HCT116 (cell line): ENCODE results near the gene TLR4. TPM values are rescaled to one million over a fixed set of nuclear protein-coding genes. Genes with fewer than 3 reads are reported as not detected.

Experiments
- ATAC-seq: fragments of 200-7000 bp; cut with Tn5 transposase; 2 replicates; pipeline ENCODE4 v1.9.1; 2020; ENCODE audit warnings: mild to moderate bottlenecking, moderate library complexity
- BruUV-seq: library from RNA; stranded (reverse); fragments of 400-500 nt; replicated peaks from 2 replicates; lab custom pipeline; 2021; lab: Mats Ljungman, UMichigan
- CTCF ChIA-PET: fragments of 300-600 bp; sonication (Branson Sonifier 250); formaldehyde crosslinking; loops from one replicate; lab custom pipeline; 2021; ENCODE audit warnings: antibody characterized with exemption; lab: Charles Lee
- POLR2A ChIA-PET: fragments of 300-600, 350-600 bp; sonication (Branson Sonifier 250); formaldehyde crosslinking; loops from one replicate; lab custom pipeline; 2021; ENCODE audit warnings: antibody characterized with exemption; lab: Charles Lee
- RAD21 ChIA-PET, 2 experiments: fragments of 300-600 bp; sonication (Branson Sonifier 250); formaldehyde crosslinking; loops; one replicate each; lab custom pipeline; 2023; ENCODE audit warnings: low total read pairs in 2 of 2; ENCODE audit not compliant: uncharacterized antibody in 2 of 2, unreplicated experiment in 2 of 2, low non-redundant PET in 1 of 2; lab: Charles Lee
- DNase-seq: peaks from one replicate; pipeline ENCODE4 v3.0.0-alpha.2; 2010; ENCODE audit warnings: low read depth, low spot score
- H2AFZ ChIP-seq: fragments of 200-600 bp; shearing (Covaris generic), sonication (generic); 2 replicates; pipeline ENCODE4 v1.6.1; 2017; ENCODE audit warnings: low read depth, mixed run types, mixed read lengths, antibody characterized with exemption, low read length; ENCODE audit not compliant: poor library complexity, severe bottlenecking
- H3K27ac ChIP-seq: 2 replicates; pipeline ENCODE4 v1.5.1; 2012; ENCODE audit warnings: low read depth, low read length
- H3K27me3 ChIP-seq: fragments of 200-600 bp; sonication (generic); 2 replicates; pipeline ENCODE4 v1.6.1; 2016; ENCODE audit warnings: mixed run types, low read length, mixed read lengths; ENCODE audit not compliant: insufficient read depth
- H3K36me3 ChIP-seq, 2 experiments: fragments of 200-500 bp in 1 of 2; fragments of 200-600 bp in 1 of 2; sonication (Bioruptor generic) in 1 of 2; sonication (generic) in 1 of 2; 2 replicates each; pipeline versions ENCODE4 v1.5.1 to v1.6.1; 2014 to 2016; ENCODE audit warnings: low read length in 2 of 2, inconsistent platforms in 1 of 2, mixed read lengths in 1 of 2, mixed run types in 1 of 2; ENCODE audit not compliant: insufficient read depth in 2 of 2, control insufficient read depth in 1 of 2
- H3K4me1 ChIP-seq, 2 experiments: fragments of 200-600 bp in 1 of 2; sonication (generic) in 1 of 2; 2 replicates each; pipeline versions ENCODE4 v1.5.1 to v1.6.1; 2012 to 2017; ENCODE audit warnings: low read length in 2 of 2, inconsistent platforms in 1 of 2, mild to moderate bottlenecking in 1 of 2, mixed read lengths in 1 of 2, mixed run types in 1 of 2, moderate library complexity in 1 of 2; ENCODE audit not compliant: insufficient read depth in 2 of 2, control insufficient read depth in 1 of 2
- H3K4me2 ChIP-seq: fragments of 200-600 bp; sonication (generic); 2 replicates; pipeline ENCODE4 v1.6.1; 2017; ENCODE audit warnings: mixed run types, low read length, mixed read lengths
- H3K4me3 ChIP-seq, 2 experiments: fragments of 200-600 bp in 1 of 2; sonication (generic) in 1 of 2; replicated peaks in 1 of 2; 2 replicates each; pipeline ENCODE4 v1.5.1; 2011 to 2016; ENCODE audit warnings: low read length in 2 of 2, control low read depth in 1 of 2, low read depth in 1 of 2, mild to moderate bottlenecking in 1 of 2, mixed read lengths in 1 of 2, mixed run types in 1 of 2
- H3K79me2 ChIP-seq: fragments of 200-600 bp; sonication (generic); 2 replicates; pipeline ENCODE4 v1.6.1; 2017; ENCODE audit warnings: mild to moderate bottlenecking, mixed run types, low read length, moderate library complexity, mixed read lengths; ENCODE audit not compliant: insufficient read depth
- H3K9ac ChIP-seq: fragments of 200-600 bp; sonication (generic); 2 replicates; pipeline ENCODE4 v1.6.1; 2016; ENCODE audit warnings: low read length, mixed read lengths
- H3K9me2 ChIP-seq: fragments of 200-600 bp; sonication (generic), shearing (Covaris generic); 2 replicates; pipeline ENCODE4 v1.6.1; 2017; ENCODE audit warnings: mixed run types, mild to moderate bottlenecking, moderate library complexity; ENCODE audit not compliant: insufficient read depth
- H3K9me3 ChIP-seq, 2 experiments: fragments of 200-500 bp in 1 of 2; fragments of 200-600 bp in 1 of 2; sonication (Bioruptor generic) in 1 of 2; sonication (generic) in 1 of 2; 2 replicates each; pipeline ENCODE4 v1.6.1; 2014 to 2017; ENCODE audit warnings: low read length in 2 of 2, mixed read lengths in 2 of 2, inconsistent platforms in 1 of 2, low read depth in 1 of 2, mild to moderate bottlenecking in 1 of 2, mixed run types in 1 of 2, moderate library complexity in 1 of 2; ENCODE audit not compliant: control insufficient read depth in 1 of 2, insufficient read depth in 1 of 2
- H4K20me1 ChIP-seq: fragments of 200-600 bp; sonication (generic), shearing (Covaris generic); 2 replicates; pipeline ENCODE4 v1.6.1; 2017; ENCODE audit warnings: mixed run types, mild to moderate bottlenecking, moderate library complexity; ENCODE audit not compliant: insufficient read depth
- ATF3 ChIP-seq: IDR thresholded peaks from 2 replicates; pipeline ENCODE4 v1.6.1; 2012
- CBX3 ChIP-seq: IDR thresholded peaks from 2 replicates; pipeline ENCODE4 v1.6.1; 2012; ENCODE audit warnings: low read depth
- CEBPB ChIP-seq: IDR thresholded peaks from 2 replicates; pipeline ENCODE4 v1.6.1; 2012; ENCODE audit warnings: low read depth
- EGR1 ChIP-seq: IDR thresholded peaks from 2 replicates; pipeline ENCODE4 v1.6.1; 2012; ENCODE audit warnings: low read depth
- ELF1 ChIP-seq: IDR thresholded peaks from 2 replicates; pipeline ENCODE4 v1.6.1; 2012; ENCODE audit warnings: low read depth, borderline replicate concordance
- EZH2phosphoT487 ChIP-seq: fragments of 200-600 bp; IDR thresholded peaks from 2 replicates; pipeline ENCODE4 v1.6.1; 2018; ENCODE audit warnings: antibody characterized with exemption, borderline replicate concordance
- FOSL1 ChIP-seq: IDR thresholded peaks from 2 replicates; pipeline ENCODE4 v1.6.1; 2012; ENCODE audit warnings: low read depth
- POLR2AphosphoS5 ChIP-seq: IDR thresholded peaks from 2 replicates; pipeline ENCODE4 v1.6.1; 2011; ENCODE audit warnings: mild to moderate bottlenecking, low read depth, low read length, moderate library complexity
- RAD21 ChIP-seq: IDR thresholded peaks from 2 replicates; pipeline ENCODE4 v1.6.1; 2012; ENCODE audit warnings: low read depth, mild to moderate bottlenecking
- REST ChIP-seq: IDR thresholded peaks from 2 replicates; pipeline ENCODE4 v1.6.1; 2012; ENCODE audit warnings: low read depth
- SIN3A ChIP-seq: IDR thresholded peaks from 2 replicates; pipeline ENCODE4 v1.6.1; 2012; ENCODE audit warnings: low read depth
- SP1 ChIP-seq: IDR thresholded peaks from 2 replicates; pipeline ENCODE4 v1.6.1; 2012; ENCODE audit warnings: low read depth
- SRF ChIP-seq: IDR thresholded peaks from 2 replicates; pipeline ENCODE4 v1.6.1; 2012; ENCODE audit warnings: low read depth
- TCF7L2 ChIP-seq: IDR thresholded peaks from 2 replicates; pipeline ENCODE4 v1.7.0; 2011; ENCODE audit warnings: borderline replicate concordance, inconsistent platforms; ENCODE audit not compliant: insufficient read depth, insufficient read length; ENCODE audit errors: extremely low read depth
- YY1 ChIP-seq: IDR thresholded peaks from 2 replicates; pipeline ENCODE4 v1.6.1; 2011; ENCODE audit warnings: low read length, low read depth, moderate library complexity, mild to moderate bottlenecking; ENCODE audit not compliant: insufficient replicate concordance; ENCODE audit errors: extremely low read depth
- ZNF274 ChIP-seq: fragments of 200-500 bp; sonication (Bioruptor generic); IDR thresholded peaks from 2 replicates; pipeline ENCODE4 v1.6.1; 2014; ENCODE audit warnings: mild to moderate bottlenecking, low read depth, low read length, inconsistent platforms
- intact Hi-C: fragments of 100-400 bp; cut with micrococcal nuclease; formaldehyde crosslinking; loops from 2 replicates; pipeline ENCODE4 v1.10.0; 2022
- total RNA-seq: library from RNA; stranded (reverse); gene quantifications from one replicate; pipeline ENCODE4 v1.2.1, GENCODE V29; 2021; ENCODE audit not compliant: unreplicated experiment

Gene TLR4
- total RNA-seq, 1 experiment from 2014 or later, result 0.10 TPM

DNA sequence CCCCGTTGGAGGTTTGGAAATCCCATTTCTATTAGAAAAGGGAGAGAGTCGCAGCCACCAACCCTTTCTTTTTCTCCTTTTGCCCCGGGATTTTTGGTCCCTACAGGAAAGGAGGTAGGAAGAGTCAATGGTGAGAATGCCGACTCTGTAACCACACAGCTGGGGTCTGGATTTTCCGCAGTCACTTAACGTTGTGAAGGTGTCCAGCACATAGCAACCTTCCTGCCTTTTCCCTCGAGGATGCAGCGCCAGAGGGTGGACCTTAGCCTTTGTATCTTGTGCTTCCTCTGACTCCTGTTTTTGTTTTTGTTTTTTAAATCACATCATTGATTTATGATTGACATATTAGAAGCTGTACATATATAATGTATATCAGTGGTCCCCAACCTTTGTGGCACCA lies 41.4 kb downstream of the TLR4 start:
- intact Hi-C loops, result no loop called here
- no peak for TF ChIP-seq FOSL1
- no peak for TF ChIP-seq CEBPB
- TF ChIP-seq TCF7L2, result no peak
- TF ChIP-seq POLR2AphosphoS5, result no peak
- no peak for TF ChIP-seq EGR1
- TF ChIP-seq SP1, result no peak
- TF ChIP-seq SIN3A, result no peak
- no peak for TF ChIP-seq SRF
- no peak for TF ChIP-seq ELF1
- TF ChIP-seq ZNF274, result no peak
- TF ChIP-seq EZH2phosphoT487, result no peak
- TF ChIP-seq YY1, result no peak
- TF ChIP-seq, all 23 proteins: peak for 0
- Histone ChIP-seq H4K20me1 (no peaks in the 10 kb centered on the region), H3K4me2 (no peak overlapping the region), H3K27ac (no peak overlapping the region), H3K79me2 (no peaks in the 10 kb centered on the region), H3K9ac (no peak overlapping the region), H3K4me3 (no peak overlapping the region), H2AFZ (no peak overlapping the region), H3K36me3 (no peaks in the 10 kb centered on the region), H3K9me3 (peaks cover 4 to 5% of the 10 kb centered on the region in 2 experiments; a peak in 2 of 4 replicates), H3K9me2 (no peaks in the 10 kb centered on the region), H3K27me3 (no peaks in the 10 kb centered on the region), H3K4me1 (no peaks in the 10 kb centered on the region)
- ATAC-seq (no peak), DNase-seq (no peak)
- BruUV-seq, result no TSS peak
- CTCF ChIA-PET, result no interaction called here
- POLR2A ChIA-PET, result no interaction called here
- RAD21 ChIA-PET, result no interaction called here

DNA sequence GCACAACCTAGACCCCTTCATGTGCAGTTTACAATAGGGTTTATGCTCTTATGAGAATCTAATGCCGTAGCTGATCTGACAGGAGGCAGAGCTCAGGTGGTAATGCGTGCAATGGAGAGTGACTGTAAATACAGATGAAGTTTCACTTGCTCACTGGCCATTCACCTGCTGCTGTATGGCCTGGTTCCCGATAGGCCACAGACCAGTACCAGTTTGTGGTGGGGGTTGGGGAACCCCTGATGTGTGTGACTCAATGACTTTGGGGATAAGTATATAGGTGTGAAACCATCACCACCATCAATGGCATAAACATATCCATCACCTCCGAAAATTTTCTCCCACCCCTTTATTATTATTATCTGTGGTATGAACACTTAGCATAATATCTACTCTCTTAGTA lies 42.1 kb downstream of the TLR4 start:
- H3K9me2 ChIP-seq, result no peaks in the 10 kb centered on the region
- no peak overlapping the region for H3K4me2 ChIP-seq
- no peaks in the 10 kb centered on the region for H3K27me3 ChIP-seq
- no peaks in the 10 kb centered on the region for H3K79me2 ChIP-seq
- no peak overlapping the region for H2AFZ ChIP-seq
- intact Hi-C loops, result no loop called here
- no peaks in the 10 kb centered on the region for H3K4me1 ChIP-seq
- no peak overlapping the region for H3K27ac ChIP-seq
- ChIA-PET CTCF (no interaction called here), POLR2A (no interaction called here), RAD21 (no interaction called here)
- ATAC-seq, result no peak
- peaks cover 4 to 10% of the 10 kb centered on the region in 2 experiments; a peak in 2 of 4 replicates for H3K9me3 ChIP-seq
- BruUV-seq, result no TSS peak
- DNase-seq, result no peak
- H3K4me3 ChIP-seq, result no peak overlapping the region
- H3K9ac ChIP-seq, result no peak overlapping the region
- no peaks in the 10 kb centered on the region for H4K20me1 ChIP-seq
- no peaks in the 10 kb centered on the region for H3K36me3 ChIP-seq
- TF ChIP-seq TCF7L2 (no peak), POLR2AphosphoS5 (no peak), ELF1 (no peak), EZH2phosphoT487 (no peak), REST (no peak), ZNF274 (no peak), ATF3 (no peak), CBX3 (no peak), RAD21 (no peak)
